ENCODE data around the gene CCM2.

Gene CCM2

DNA sequence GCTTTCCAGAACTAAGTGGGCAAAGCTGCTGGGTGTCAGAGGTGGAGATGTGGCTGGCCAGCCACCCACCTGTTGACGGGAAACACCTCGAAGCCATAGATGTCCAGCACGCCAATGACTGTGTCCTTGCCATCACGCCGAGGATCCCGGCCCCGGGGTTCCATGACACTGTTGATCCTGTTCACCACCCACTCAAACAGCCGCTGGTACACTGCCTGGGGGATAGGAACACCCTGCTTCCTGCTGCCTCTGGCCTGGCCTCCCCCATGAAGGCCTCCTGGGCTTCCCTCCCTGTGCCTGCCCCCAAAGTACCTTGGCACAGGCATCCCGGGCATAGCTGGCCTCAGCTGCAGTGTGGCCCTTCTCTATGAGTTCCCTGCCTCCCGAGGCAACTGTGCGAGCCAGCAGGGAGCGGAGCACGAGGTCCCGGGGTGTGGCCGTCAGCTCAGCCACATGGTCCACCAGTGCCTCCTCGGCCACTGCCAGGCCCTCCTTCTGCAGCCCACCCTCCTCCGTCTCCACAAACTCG lies 29.4 kb upstream of the CCM2 start:
- H3K4me3 ChIP-seq (ENCODE audit: low read length): no peak overlapping the region
- no peak overlapping the region for H3K9ac ChIP-seq (ENCODE audit: low read depth, low read length)
- no peaks in the 10 kb centered on the region for H3K4me1 ChIP-seq (ENCODE audit: insufficient read depth, low read length)
- H3K27ac ChIP-seq (ENCODE audit: low read length): no peak overlapping the region
- no peaks in the 10 kb centered on the region for H3K36me3 ChIP-seq (ENCODE audit: insufficient read depth, low read depth, low read length)
- no peaks in the 10 kb centered on the region for H3K27me3 ChIP-seq (ENCODE audit: insufficient read depth, low read length)
- H3K9me3 ChIP-seq (ENCODE audit: insufficient read depth, low read depth, low read length): no peaks in the 10 kb centered on the region

DNA sequence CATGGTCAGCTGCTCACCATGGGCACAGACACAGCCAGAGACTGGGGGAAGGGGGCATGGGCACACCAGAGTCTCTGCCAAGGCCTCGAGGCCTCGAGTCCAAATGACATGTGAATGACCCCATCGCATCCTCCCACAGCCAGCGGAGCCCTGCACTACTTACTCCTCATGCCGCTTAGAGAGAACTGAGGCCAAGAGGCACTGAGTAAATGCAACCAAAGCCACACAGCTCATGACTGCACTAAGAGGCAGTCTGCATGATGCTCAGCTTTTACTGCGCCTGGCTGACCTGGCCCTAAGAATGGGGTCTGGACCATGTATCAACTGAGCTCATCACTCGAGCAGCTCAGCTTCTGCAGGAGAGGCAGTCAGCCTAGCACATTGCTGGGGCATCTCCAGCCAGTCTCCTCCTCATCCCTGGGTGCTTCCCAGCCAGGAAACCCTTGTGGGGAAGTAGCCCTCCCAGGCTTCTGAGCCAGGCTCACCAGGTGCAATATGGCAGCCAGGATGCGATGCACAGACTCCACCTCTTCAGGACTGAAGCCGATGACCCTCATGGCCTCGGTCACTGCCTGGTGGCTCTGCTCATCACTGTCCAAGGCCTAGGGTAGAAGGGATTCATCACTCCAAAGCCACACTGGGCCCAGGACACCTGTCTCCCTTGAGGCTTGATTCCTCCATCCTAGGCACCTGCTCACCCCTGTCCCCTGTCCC lies 28.7 kb upstream of the CCM2 start:
- no peaks in the 10 kb centered on the region for H3K27me3 ChIP-seq (ENCODE audit: insufficient read depth, low read length)
- no peak overlapping the region for H3K9ac ChIP-seq (ENCODE audit: low read depth, low read length)
- H3K9me3 ChIP-seq (ENCODE audit: insufficient read depth, low read depth, low read length): no peaks in the 10 kb centered on the region
- no peak overlapping the region for H3K4me3 ChIP-seq (ENCODE audit: low read length)
- no peaks in the 10 kb centered on the region for H3K4me1 ChIP-seq (ENCODE audit: insufficient read depth, low read length)
- no peak overlapping the region for H3K27ac ChIP-seq (ENCODE audit: low read length)
- no peaks in the 10 kb centered on the region for H3K36me3 ChIP-seq (ENCODE audit: insufficient read depth, low read depth, low read length)

DNA sequence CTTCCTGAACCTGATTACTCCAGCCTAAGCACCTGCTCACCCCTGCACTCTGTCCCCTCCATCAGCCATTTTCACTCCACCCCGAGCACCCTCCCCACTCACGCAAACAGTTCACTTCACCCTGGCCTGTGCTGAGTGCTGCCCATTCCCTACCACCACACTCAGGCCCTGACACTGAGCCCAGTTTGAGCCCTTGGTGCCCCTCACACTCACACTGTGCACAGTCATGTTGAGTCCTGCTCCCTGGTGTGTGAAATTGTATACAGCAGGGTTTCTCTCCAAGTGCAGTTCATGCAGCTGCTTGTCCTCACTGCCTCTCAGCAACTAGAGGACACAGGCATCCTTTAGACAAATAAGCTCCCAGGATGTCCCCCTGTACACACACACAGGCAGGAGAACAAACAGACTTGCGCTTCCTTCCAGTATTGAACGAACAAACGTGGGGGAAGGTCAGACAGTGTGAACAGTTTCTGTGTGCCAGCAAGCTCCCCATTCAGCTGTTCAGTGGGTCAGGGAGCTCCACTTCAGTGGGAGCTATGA lies 28.0 kb upstream of the CCM2 start:
- H3K27me3 ChIP-seq (ENCODE audit: insufficient read depth, low read length): no peaks in the 10 kb centered on the region
- H3K36me3 ChIP-seq (ENCODE audit: insufficient read depth, low read depth, low read length): no peaks in the 10 kb centered on the region
- H3K27ac ChIP-seq (ENCODE audit: low read length): no peak overlapping the region
- H3K9ac ChIP-seq (ENCODE audit: low read depth, low read length): no peak overlapping the region; the same call in 1 of the 2 replicates
- no peaks in the 10 kb centered on the region for H3K9me3 ChIP-seq (ENCODE audit: insufficient read depth, low read depth, low read length)
- no peak overlapping the region for H3K4me3 ChIP-seq (ENCODE audit: low read length)
- H3K4me1 ChIP-seq (ENCODE audit: insufficient read depth, low read length): no peaks in the 10 kb centered on the region

DNA sequence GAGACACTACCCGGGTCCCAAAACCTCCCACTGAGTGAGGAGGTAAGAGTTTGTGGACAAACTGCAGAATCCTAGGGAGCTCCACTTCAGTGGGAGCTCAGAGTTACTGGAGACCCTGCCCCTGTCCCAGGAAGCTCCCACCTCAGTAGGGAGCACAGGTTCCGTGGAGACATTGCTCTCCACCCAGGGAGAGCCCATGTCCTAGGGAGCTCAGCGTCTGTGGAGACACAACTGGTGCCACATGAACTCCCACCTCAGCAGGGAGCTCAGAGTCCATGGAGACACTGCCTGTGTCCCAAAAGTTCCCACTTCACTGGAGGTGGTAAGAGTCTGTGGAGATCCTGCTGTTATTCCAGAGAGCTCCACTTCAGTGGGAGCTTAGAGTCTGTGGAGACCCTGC lies 27.4 kb upstream of the CCM2 start:
- no peaks in the 10 kb centered on the region for H3K4me1 ChIP-seq (ENCODE audit: insufficient read depth, low read length)
- no peak overlapping the region for H3K9ac ChIP-seq (ENCODE audit: low read depth, low read length)
- no peaks in the 10 kb centered on the region for H3K36me3 ChIP-seq (ENCODE audit: insufficient read depth, low read depth, low read length)

GRCh38 chr7:44973610-44974401 lies 26.2 kb upstream of the CCM2 start:
- Histone ChIP-seq H3K27ac (ENCODE audit: low read length) (no peak overlapping the region), H3K9me3 (ENCODE audit: insufficient read depth, low read depth, low read length) (no peaks in the 10 kb centered on the region), H3K4me3 (ENCODE audit: low read length) (no peak overlapping the region), H3K36me3 (ENCODE audit: insufficient read depth, low read depth, low read length) (no peaks in the 10 kb centered on the region), H3K4me1 (ENCODE audit: insufficient read depth, low read length) (no peaks in the 10 kb centered on the region), H3K9ac (ENCODE audit: low read depth, low read length) (no peak overlapping the region), H3K27me3 (ENCODE audit: insufficient read depth, low read length) (no peaks in the 10 kb centered on the region)

More for the DNA sequence above, 27.4 kb upstream of the CCM2 start:
- Histone ChIP-seq H3K9me3 (ENCODE audit: insufficient read depth, low read depth, low read length) (no peaks in the 10 kb centered on the region), H3K27me3 (ENCODE audit: insufficient read depth, low read length) (no peaks in the 10 kb centered on the region), H3K27ac (ENCODE audit: low read length) (no peak overlapping the region), H3K4me3 (ENCODE audit: low read length) (no peak overlapping the region)

GRCh38 chr7:44974549-44974948 lies 25.5 kb upstream of the CCM2 start:
- Histone ChIP-seq H3K27ac (ENCODE audit: low read length) (no peak overlapping the region), H3K9ac (ENCODE audit: low read depth, low read length) (no peak overlapping the region), H3K9me3 (ENCODE audit: insufficient read depth, low read depth, low read length) (no peaks in the 10 kb centered on the region), H3K4me3 (ENCODE audit: low read length) (no peak overlapping the region), H3K36me3 (ENCODE audit: insufficient read depth, low read depth, low read length) (no peaks in the 10 kb centered on the region), H3K4me1 (ENCODE audit: insufficient read depth, low read length) (no peaks in the 10 kb centered on the region), H3K27me3 (ENCODE audit: insufficient read depth, low read length) (no peaks in the 10 kb centered on the region)

DNA sequence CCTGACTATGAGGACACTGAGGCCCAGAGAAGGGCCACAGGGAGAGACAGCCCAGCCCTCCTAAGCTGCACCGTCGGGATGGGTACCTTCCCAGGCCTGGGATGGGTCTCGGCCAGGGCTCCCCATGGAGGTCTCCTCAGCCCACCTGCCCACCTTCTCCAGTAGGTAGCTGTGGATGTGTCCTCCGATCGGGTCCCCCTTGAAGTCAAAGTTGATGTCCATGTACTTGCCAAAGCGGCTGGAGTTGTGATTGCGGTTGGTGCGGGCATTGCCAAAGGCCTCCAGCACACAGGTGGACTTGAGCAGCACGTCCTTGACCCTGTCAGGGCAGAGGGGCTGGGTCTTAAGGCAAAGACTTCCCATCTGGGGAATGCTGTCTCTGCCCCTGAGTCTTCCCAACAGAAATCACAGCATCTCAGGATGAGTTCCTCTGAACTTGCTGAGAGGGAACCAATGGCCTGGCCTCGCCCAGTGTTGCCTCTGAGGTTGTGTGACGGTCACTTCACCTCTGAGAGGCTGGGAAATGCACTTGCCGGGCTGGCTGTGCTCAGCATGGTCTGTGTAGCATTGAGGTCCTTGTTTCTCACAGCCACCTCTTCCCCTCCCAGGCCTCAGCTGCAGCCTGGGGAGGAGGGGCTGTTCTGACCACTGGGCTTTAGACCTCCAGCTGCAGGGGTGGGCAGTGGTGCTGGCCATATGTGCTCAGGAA lies 24.5 kb upstream of the CCM2 start:
- Histone ChIP-seq H3K9ac (ENCODE audit: low read depth, low read length) (no peak overlapping the region), H3K4me1 (ENCODE audit: insufficient read depth, low read length) (no peaks in the 10 kb centered on the region), H3K27ac (ENCODE audit: low read length) (no peak overlapping the region), H3K9me3 (ENCODE audit: insufficient read depth, low read depth, low read length) (no peaks in the 10 kb centered on the region), H3K36me3 (ENCODE audit: insufficient read depth, low read depth, low read length) (no peaks in the 10 kb centered on the region; the same call in 1 of the 2 replicates), H3K27me3 (ENCODE audit: insufficient read depth, low read length) (no peaks in the 10 kb centered on the region), H3K4me3 (ENCODE audit: low read length) (no peak overlapping the region)

DNA sequence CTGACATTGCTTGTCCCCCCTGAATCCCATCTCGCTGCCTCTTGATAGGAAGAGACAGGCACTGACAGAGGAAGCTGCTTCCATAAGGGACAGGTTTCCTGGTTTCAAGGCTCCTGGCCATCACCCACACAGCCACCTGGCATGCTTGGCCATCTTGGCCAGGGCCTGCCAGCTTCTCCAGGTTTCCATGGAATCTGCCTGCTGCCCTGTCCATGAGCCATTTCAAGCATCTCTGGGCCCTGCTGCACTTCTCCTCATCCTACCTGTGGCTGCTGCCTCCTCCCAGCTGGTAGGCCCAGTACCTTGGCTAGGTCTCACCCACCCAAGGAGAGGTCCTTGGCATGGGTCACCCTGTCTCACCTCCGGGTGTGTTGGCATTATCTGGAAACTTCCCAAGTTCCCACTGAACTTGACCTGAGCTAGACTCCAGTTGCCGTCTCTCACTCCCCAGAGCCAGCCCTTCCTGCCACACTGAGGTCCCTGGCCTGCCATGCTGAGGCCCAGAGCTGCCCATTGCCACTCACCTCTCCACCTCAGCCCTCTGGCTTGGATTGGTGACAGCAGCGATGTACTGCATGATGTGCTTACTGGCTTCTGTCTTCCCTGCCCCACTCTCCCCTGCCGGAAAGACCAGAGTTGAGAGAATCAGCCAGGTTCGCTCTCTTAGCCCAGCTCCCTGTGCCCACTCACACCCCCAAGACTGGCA lies 23.8 kb upstream of the CCM2 start:
- no peaks in the 10 kb centered on the region for H3K9me3 ChIP-seq (ENCODE audit: insufficient read depth, low read depth, low read length)
- no peak overlapping the region for H3K27ac ChIP-seq (ENCODE audit: low read length)
- H3K4me1 ChIP-seq (ENCODE audit: insufficient read depth, low read length): no peaks in the 10 kb centered on the region
- peaks cover 3% of the 10 kb centered on the region; the same call in 1 of the 2 replicates for H3K36me3 ChIP-seq (ENCODE audit: insufficient read depth, low read depth, low read length)
- no peaks in the 10 kb centered on the region for H3K27me3 ChIP-seq (ENCODE audit: insufficient read depth, low read length)
- H3K4me3 ChIP-seq (ENCODE audit: low read length): no peak overlapping the region
- no peak overlapping the region for H3K9ac ChIP-seq (ENCODE audit: low read depth, low read length)

DNA sequence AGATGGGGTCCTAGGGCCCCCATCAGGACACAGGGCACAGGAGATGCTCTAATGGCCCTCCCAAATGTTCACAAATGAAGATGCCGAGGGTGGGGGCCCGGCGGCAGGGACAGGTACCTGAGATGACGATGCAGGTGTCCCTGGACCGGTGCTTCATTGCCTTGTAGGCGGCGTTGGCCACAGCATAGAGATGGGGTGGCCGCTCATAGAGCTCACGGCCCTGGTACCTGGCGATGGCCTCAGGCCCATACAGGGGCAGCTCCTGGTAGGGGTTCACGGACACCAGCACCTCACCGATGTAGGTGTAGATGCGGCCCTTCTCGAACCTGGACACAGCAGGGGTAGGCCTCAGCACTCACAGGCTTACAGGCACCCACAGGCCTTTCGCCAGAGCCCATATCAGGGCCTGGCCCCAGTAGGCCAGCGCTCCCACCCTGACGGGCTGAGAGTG lies 23.2 kb upstream of the CCM2 start:
- Histone ChIP-seq H3K4me3 (ENCODE audit: low read length) (no peak overlapping the region), H3K9me3 (ENCODE audit: insufficient read depth, low read depth, low read length) (no peaks in the 10 kb centered on the region), H3K27me3 (ENCODE audit: insufficient read depth, low read length) (no peaks in the 10 kb centered on the region), H3K4me1 (ENCODE audit: insufficient read depth, low read length) (no peaks in the 10 kb centered on the region), H3K36me3 (ENCODE audit: insufficient read depth, low read depth, low read length) (peaks cover 7% of the 10 kb centered on the region; the same call in 1 of the 2 replicates), H3K9ac (ENCODE audit: low read depth, low read length) (no peak overlapping the region), H3K27ac (ENCODE audit: low read length) (no peak overlapping the region)

- Histone ChIP-seq H3K36me3 (ENCODE audit: insufficient read depth, low read depth, low read length) (peaks cover 14% of the 10 kb centered on the region), H3K4me1 (ENCODE audit: insufficient read depth, low read length) (no peaks in the 10 kb centered on the region), H3K27ac (ENCODE audit: low read length) (no peak overlapping the region), H3K4me3 (ENCODE audit: low read length) (no peak overlapping the region), H3K9ac (ENCODE audit: low read depth, low read length) (no peak overlapping the region), H3K27me3 (ENCODE audit: insufficient read depth, low read length) (no peaks in the 10 kb centered on the region), H3K9me3 (ENCODE audit: insufficient read depth, low read depth, low read length) (no peaks in the 10 kb centered on the region)
Measured at GRCh38 chr7:44977304-44977958, 22.6 kb upstream of the CCM2 start.

All from iPS-20b (cell line).